Breast epithelium (tissue), 3 donors: ENCODE data around the gene METTL8.

ENCODE experiments used
- POLR2A ChIP-seq: fragments of 450-650 bp; IDR thresholded peaks from one replicate; pipeline ENCODE4 v1.6.1; 2016; ENCODE audit warnings: antibody characterized with exemption, mild to moderate bottlenecking, moderate library complexity
- POLR2AphosphoS5 ChIP-seq, 3 donors: sonication (generic); formaldehyde crosslinking; IDR thresholded peaks; one replicate each; pipeline ENCODE4 v1.6.1; 2017; ENCODE audit warnings: antibody characterized with exemption in 3 of 3
- TF ChIP-seq, protein P1 (sequence below), 3 donors: fragments of 450-650 bp; IDR thresholded peaks; one replicate each; pipeline ENCODE4 v1.5.1; 2016 to 2017; ENCODE audit warnings: antibody characterized with exemption in 3 of 3, mild to moderate bottlenecking in 3 of 3, moderate library complexity in 3 of 3

DNA sequence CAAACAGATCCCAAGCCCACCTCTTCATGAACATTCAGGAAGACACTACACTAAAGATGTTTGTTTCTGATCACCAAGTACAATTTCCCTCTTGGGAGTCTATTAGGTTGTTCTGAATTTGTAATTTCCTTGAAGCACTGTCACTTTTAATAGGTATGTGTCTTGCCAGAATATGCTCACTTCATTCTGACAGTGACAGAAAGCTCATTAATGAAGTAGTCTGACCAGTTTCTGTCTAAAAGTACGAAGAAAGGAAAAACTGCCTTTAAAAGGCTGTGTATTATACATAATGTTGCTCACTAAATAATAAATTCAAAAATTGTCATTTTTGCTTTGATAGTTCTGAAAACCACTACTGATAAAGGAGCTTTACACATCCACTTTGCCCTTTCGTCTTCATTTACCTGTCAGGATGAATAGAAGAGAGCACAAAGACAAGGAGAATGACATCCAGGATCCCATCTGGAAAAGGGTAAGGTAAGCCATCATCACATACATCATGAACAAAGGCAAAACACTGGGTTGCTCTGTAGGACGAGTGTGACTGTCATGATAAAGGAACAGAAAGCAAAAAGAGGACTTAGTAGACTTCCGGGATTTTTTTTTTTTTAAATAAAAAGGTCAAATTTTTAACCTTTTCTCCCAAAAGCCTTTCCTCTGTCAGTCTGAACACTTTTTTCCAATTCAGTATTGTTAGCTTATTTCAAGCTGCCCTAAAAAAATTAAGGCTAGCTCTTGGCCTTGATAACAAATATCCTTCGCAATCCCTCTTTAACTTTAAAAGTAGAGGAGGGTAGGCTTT, 103.4 kb downstream of the METTL8 start:
- TF ChIP-seq, protein P1, sequence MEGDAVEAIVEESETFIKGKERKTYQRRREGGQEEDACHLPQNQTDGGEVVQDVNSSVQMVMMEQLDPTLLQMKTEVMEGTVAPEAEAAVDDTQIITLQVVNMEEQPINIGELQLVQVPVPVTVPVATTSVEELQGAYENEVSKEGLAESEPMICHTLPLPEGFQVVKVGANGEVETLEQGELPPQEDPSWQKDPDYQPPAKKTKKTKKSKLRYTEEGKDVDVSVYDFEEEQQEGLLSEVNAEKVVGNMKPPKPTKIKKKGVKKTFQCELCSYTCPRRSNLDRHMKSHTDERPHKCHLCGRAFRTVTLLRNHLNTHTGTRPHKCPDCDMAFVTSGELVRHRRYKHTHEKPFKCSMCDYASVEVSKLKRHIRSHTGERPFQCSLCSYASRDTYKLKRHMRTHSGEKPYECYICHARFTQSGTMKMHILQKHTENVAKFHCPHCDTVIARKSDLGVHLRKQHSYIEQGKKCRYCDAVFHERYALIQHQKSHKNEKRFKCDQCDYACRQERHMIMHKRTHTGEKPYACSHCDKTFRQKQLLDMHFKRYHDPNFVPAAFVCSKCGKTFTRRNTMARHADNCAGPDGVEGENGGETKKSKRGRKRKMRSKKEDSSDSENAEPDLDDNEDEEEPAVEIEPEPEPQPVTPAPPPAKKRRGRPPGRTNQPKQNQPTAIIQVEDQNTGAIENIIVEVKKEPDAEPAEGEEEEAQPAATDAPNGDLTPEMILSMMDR (IDR thresholded peaks at IDR 0.05) = no peak
- TF ChIP-seq POLR2A (no peak), POLR2AphosphoS5 (IDR thresholded peaks at IDR 0.05) (no peak)
